GM19372 (cell line): ENCODE measurements around the gene TBL1X.

Experiments
- ATAC-seq: cut with Tn5 transposase; IDR thresholded peaks from one replicate; pipeline ENCODE4 v1.9.1; 2021; ENCODE audit warnings: mild to moderate bottlenecking, low read depth, moderate library complexity; ENCODE audit not compliant: unreplicated experiment

The TBL1X gene

GRCh38 chrX:9493936-9494335 is 29.1 kb downstream of the TBL1X start:
- ATAC-seq = no peak

- ATAC-seq = no peak
Observed at GRCh38 chrX:9494771-9495170, 29.9 kb downstream of the TBL1X start.

- no peak for ATAC-seq
Observed at GRCh38 chrX:9495496-9495895, 30.6 kb downstream of the TBL1X start.

- ATAC-seq = no peak
Observed at GRCh38 chrX:9498236-9498635, 33.4 kb downstream of the TBL1X start.

GRCh38 chrX:9500584-9500983 is 35.7 kb downstream of the TBL1X start:
- no peak for ATAC-seq

- no peak for ATAC-seq
Observed at GRCh38 chrX:9501362-9501761, 36.5 kb downstream of the TBL1X start.

GRCh38 chrX:9503261-9503660 is 38.4 kb downstream of the TBL1X start:
- ATAC-seq = no peak

- ATAC-seq = no peak
Observed at GRCh38 chrX:9510366-9510765, 45.5 kb downstream of the TBL1X start.

- ATAC-seq = no peak
Observed at GRCh38 chrX:9510980-9511379, 46.1 kb downstream of the TBL1X start.

GRCh38 chrX:9515489-9515888 is 50.6 kb downstream of the TBL1X start:
- no peak for ATAC-seq

- ATAC-seq = no peak
Observed at GRCh38 chrX:9515973-9516538, 51.2 kb downstream of the TBL1X start.

GRCh38 chrX:9516635-9517034 is 51.8 kb downstream of the TBL1X start:
- ATAC-seq = no peak

GRCh38 chrX:9518051-9518450 is 53.2 kb downstream of the TBL1X start:
- no peak for ATAC-seq

GRCh38 chrX:9518889-9519288 is 54.0 kb downstream of the TBL1X start:
- ATAC-seq = no peak

GRCh38 chrX:9519546-9520216 is 54.8 kb downstream of the TBL1X start:
- ATAC-seq = no peak

GRCh38 chrX:9520217-9520590 is 55.3 kb downstream of the TBL1X start:
- no peak for ATAC-seq

GRCh38 chrX:9522378-9523155 is 57.7 kb downstream of the TBL1X start:
- ATAC-seq = no peak

GRCh38 chrX:9525511-9526248 is 60.8 kb downstream of the TBL1X start:
- no peak for ATAC-seq

- ATAC-seq = no peak
Observed at GRCh38 chrX:9526965-9527364, 62.1 kb downstream of the TBL1X start.

GRCh38 chrX:9528498-9528897 is 63.6 kb downstream of the TBL1X start:
- no peak for ATAC-seq

- ATAC-seq = no peak
Observed at GRCh38 chrX:9529223-9529622, 64.4 kb downstream of the TBL1X start.
